ENCODE measurements around the gene OSM.

DNA sequence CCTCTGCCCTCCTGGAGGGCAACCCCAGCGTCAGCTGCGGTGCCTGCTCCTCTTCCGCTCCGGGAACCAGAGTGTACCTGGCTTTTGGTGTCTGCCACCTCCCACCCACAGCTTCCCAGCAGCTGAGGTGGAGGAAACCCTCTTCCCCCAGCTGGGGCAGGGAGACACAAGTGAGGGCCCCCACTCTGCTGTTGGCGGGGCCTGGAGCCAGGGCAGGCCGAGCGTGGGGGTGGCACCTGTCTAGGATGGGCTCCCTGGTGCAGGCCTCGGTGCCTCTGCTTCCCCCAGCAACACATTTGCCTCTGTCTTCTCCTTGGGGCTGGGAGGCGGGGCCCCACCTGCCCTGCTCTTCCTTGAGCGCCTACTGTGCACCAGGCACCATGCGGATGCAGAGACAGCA is 6.4 kb downstream of the OSM start:
- TF ChIP-seq, protein P1, sequence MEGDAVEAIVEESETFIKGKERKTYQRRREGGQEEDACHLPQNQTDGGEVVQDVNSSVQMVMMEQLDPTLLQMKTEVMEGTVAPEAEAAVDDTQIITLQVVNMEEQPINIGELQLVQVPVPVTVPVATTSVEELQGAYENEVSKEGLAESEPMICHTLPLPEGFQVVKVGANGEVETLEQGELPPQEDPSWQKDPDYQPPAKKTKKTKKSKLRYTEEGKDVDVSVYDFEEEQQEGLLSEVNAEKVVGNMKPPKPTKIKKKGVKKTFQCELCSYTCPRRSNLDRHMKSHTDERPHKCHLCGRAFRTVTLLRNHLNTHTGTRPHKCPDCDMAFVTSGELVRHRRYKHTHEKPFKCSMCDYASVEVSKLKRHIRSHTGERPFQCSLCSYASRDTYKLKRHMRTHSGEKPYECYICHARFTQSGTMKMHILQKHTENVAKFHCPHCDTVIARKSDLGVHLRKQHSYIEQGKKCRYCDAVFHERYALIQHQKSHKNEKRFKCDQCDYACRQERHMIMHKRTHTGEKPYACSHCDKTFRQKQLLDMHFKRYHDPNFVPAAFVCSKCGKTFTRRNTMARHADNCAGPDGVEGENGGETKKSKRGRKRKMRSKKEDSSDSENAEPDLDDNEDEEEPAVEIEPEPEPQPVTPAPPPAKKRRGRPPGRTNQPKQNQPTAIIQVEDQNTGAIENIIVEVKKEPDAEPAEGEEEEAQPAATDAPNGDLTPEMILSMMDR (IDR thresholded peaks at IDR 0.05): no peak
- TF ChIP-seq POLR2A (IDR thresholded peaks at IDR 0.05): no peak

Measured in thyroid gland (tissue), 4 donors.